Choroid plexus epithelial cell (primary cell): ENCODE data around the gene SLAMF9.

Experiments used
- DNase-seq: peaks from one replicate; pipeline ENCODE4 v3.0.0-alpha.2; 2010; ENCODE audit warnings: low read depth
- H3K4me3 ChIP-seq: 2 replicates; pipeline ENCODE4 v1.5.1; 2011; ENCODE audit warnings: low read depth, mild to moderate bottlenecking, control low read depth, low read length, moderate library complexity
- CTCF ChIP-seq: conservative IDR thresholded peaks from 2 replicates; pipeline ENCODE4 v1.5.1; 2011; ENCODE audit warnings: low read depth, mild to moderate bottlenecking, control low read depth, inconsistent platforms, low read length, moderate library complexity

The SLAMF9 gene

GRCh38 chr1:159979257-159979656 is 25.2 kb upstream of the SLAMF9 start:
- no peak for TF ChIP-seq CTCF
- no peak for DNase-seq
- no peak overlapping the region for H3K4me3 ChIP-seq

- no peak for DNase-seq
- no peak for TF ChIP-seq CTCF
Measured at GRCh38 chr1:159978107-159978398, 24.0 kb upstream of the SLAMF9 start.

GRCh38 chr1:159977364-159978106 is 23.5 kb upstream of the SLAMF9 start:
- TF ChIP-seq CTCF, result no peak
- no peak overlapping the region for H3K4me3 ChIP-seq
- no peak for DNase-seq

More at GRCh38 chr1:159978107-159978398, 24.0 kb upstream of the SLAMF9 start:
- no peak overlapping the region for H3K4me3 ChIP-seq

GRCh38 chr1:159974350-159974965 is 20.4 kb upstream of the SLAMF9 start:
- TF ChIP-seq CTCF, result no peak
- no peak for DNase-seq
- no peak overlapping the region for H3K4me3 ChIP-seq

GRCh38 chr1:159973350-159973940 is 19.4 kb upstream of the SLAMF9 start:
- DNase-seq, result no peak
- no peak overlapping the region for H3K4me3 ChIP-seq
- TF ChIP-seq CTCF, result no peak

GRCh38 chr1:159972443-159973205 is 18.6 kb upstream of the SLAMF9 start:
- no peak for TF ChIP-seq CTCF
- H3K4me3 ChIP-seq, result no peak overlapping the region
- no peak for DNase-seq
